A549 (cell line): ENCODE results near the gene PCSK6. TPM values are rescaled to one million over a fixed set of nuclear protein-coding genes. Genes with fewer than 3 reads are reported as not detected.

Experiments
- ATAC-seq, 2 experiments: fragments of 200-7000 bp in 1 of 2; fragments of >200 bp in 1 of 2; cut with Nextera tagmentation in 1 of 2; cut with Tn5 transposase in 1 of 2; 3 replicates each; pipeline versions ENCODE4 v1.8.0 to v1.9.1; 2018 to 2020; ENCODE audit warnings: mild to moderate bottlenecking in 1 of 2, moderate library complexity in 1 of 2
- CTCF ChIA-PET: fragments of 300-600 bp; sonication (Branson Sonifier 250); formaldehyde crosslinking; extraction: SDS; loops from one replicate; lab custom pipeline; 2021; ENCODE audit warnings: antibody characterized with exemption, inconsistent platforms; lab: Yijun Ruan, JAX
- POLR2A ChIA-PET: fragments of 350-600 bp; formaldehyde crosslinking; extraction: SDS; loops from one replicate; lab custom pipeline; 2021; ENCODE audit warnings: antibody characterized with exemption, inconsistent platforms; lab: Yijun Ruan, JAX
- DNase-seq, 2 experiments: peaks; one replicate each; pipeline versions ENCODE4 v3.0.0 to v3.0.0-alpha.2; 2011 to 2016; ENCODE audit warnings: low read depth in 1 of 2, low spot score in 1 of 2
- FAIRE-seq: peaks from 2 replicates; lab custom pipeline; 2011; peaks lifted over from hg19 to GRCh38; lab: Jason Lieb, UNC
- H3K27ac ChIP-seq, 2 experiments: fragments of >200 bp; sonication (Bioruptor Twin); formaldehyde crosslinking; 3 replicates each; pipeline ENCODE4 v1.5.1; 2016 to 2017
- H3K4me1 ChIP-seq: fragments of >200 bp; sonication (Bioruptor Twin); formaldehyde crosslinking; 3 replicates; pipeline ENCODE4 v1.6.1; 2016
- H3K4me2 ChIP-seq: fragments of >200 bp; sonication (Bioruptor Twin); formaldehyde crosslinking; 3 replicates; pipeline ENCODE4 v1.6.1; 2016
- H3K4me3 ChIP-seq: fragments of >200 bp; sonication (Bioruptor Twin); formaldehyde crosslinking; 3 replicates; pipeline ENCODE4 v1.5.1; 2016
- H3K9me3 ChIP-seq: fragments of >200 bp; sonication (Bioruptor Twin); formaldehyde crosslinking; 3 replicates; pipeline ENCODE4 v1.6.1; 2016
- BCL3 ChIP-seq: fragments of >200 bp; sonication (Bioruptor Twin); formaldehyde crosslinking; IDR thresholded peaks from 3 replicates; pipeline ENCODE4 v1.6.1; 2016
- CBX2 ChIP-seq: fragments of 200-600 bp; sonication (generic); IDR thresholded peaks from 2 replicates; pipeline ENCODE4 v1.6.1; 2016; ENCODE audit warnings: low read depth, mild to moderate bottlenecking, borderline replicate concordance
- CEBPB ChIP-seq, 2 experiments: fragments of >200 bp in 1 of 2; sonication (Bioruptor Twin) in 1 of 2; formaldehyde crosslinking in 1 of 2; IDR thresholded peaks; 2 replicates each; pipeline ENCODE4 v1.6.1; 2012 to 2016
- CHD2 ChIP-seq: fragments of 150-350 bp; IDR thresholded peaks from 2 replicates; pipeline ENCODE4 v1.6.1; 2014; ENCODE audit warnings: low read length; ENCODE audit not compliant: partially characterized antibody
- EHMT2 ChIP-seq: fragments of 200-600 bp; sonication (generic); IDR thresholded peaks from 2 replicates; pipeline ENCODE4 v1.6.1; 2016; ENCODE audit warnings: antibody characterized with exemption, low read depth, mild to moderate bottlenecking, moderate library complexity
- ESRRA ChIP-seq: fragments of 150-350 bp; IDR thresholded peaks from 2 replicates; pipeline ENCODE4 v1.6.1; 2014; ENCODE audit warnings: mild to moderate bottlenecking, low read length, borderline replicate concordance
- HEYL ChIP-seq: fragments of 250-450 bp; sonication (Bioruptor Pico); IDR thresholded peaks from 2 replicates; pipeline ENCODE4 v1.8.0; 2021; ENCODE audit warnings: mild to moderate bottlenecking, moderate library complexity
- KDM1A ChIP-seq: fragments of 200-600 bp; sonication (generic); IDR thresholded peaks from 2 replicates; pipeline ENCODE4 v1.6.1; 2016; ENCODE audit warnings: low read depth, mild to moderate bottlenecking
- KDM5A ChIP-seq: fragments of 200-600 bp; sonication (generic); IDR thresholded peaks from 2 replicates; pipeline ENCODE4 v1.6.1; 2016; ENCODE audit warnings: antibody characterized with exemption, mild to moderate bottlenecking
- MAX ChIP-seq: IDR thresholded peaks from 2 replicates; pipeline ENCODE4 v1.6.1; 2012
- NR3C1 ChIP-seq: fragments of >200 bp; sonication (Bioruptor Twin); formaldehyde crosslinking; IDR thresholded peaks from 3 replicates; pipeline ENCODE4 v1.6.1; 2017
- PHF8 ChIP-seq: fragments of 200-600 bp; sonication (generic); IDR thresholded peaks from 2 replicates; pipeline ENCODE4 v1.6.1; 2016; ENCODE audit warnings: low read depth, mild to moderate bottlenecking, antibody characterized with exemption, moderate library complexity, borderline replicate concordance
- POLR2AphosphoS2 ChIP-seq: conservative IDR thresholded peaks from 2 replicates; pipeline ENCODE4 v1.6.1; 2012; ENCODE audit warnings: low read length, improper control_type of control experiment, inconsistent platforms
- RAD21 ChIP-seq, 2 experiments: fragments of >200 bp in 1 of 2; sonication (Bioruptor Twin) in 1 of 2; formaldehyde crosslinking in 1 of 2; IDR thresholded peaks in 1 of 2; conservative IDR thresholded peaks in 1 of 2; 2 replicates in 1 of 2; 3 replicates in 1 of 2; pipeline ENCODE4 v1.6.1; 2012 to 2018; ENCODE audit warnings: inconsistent platforms in 1 of 2
- RFX5 ChIP-seq: fragments of 450-650 bp; IDR thresholded peaks from 2 replicates; pipeline ENCODE4 v1.7.1; 2014; ENCODE audit warnings: antibody characterized with exemption, mild to moderate bottlenecking, moderate library complexity
- ZSCAN20 ChIP-seq: fragments of 250-450 bp; sonication (Bioruptor Pico); IDR thresholded peaks from 2 replicates; pipeline ENCODE4 v1.8.0; 2022; ENCODE audit warnings: mild to moderate bottlenecking, moderate library complexity
- WGBS: methylation state at CpG from one replicate; pipeline ENCODE4 v1.1.6; 2017; ENCODE audit errors: missing lambda C conversion rate; 5-methylcytosine and 5-hydroxymethylcytosine counted together
- polyA plus RNA-seq, 4 experiments: library from polyadenylated mRNA; depleted of rRNA in 3 of 4; stranded (reverse); fragments of >200 nt; fragmentation: RNase III in 1 of 4; extraction: RNeasy Plus Mini Kit Qiagen cat#74134 plus additional on column Dnase treatment in 1 of 4; gene quantifications; 2 replicates in 3 of 4; 3 replicates in 1 of 4; pipeline ENCODE4 v1.2.3, GENCODE V29; 2011 to 2017
- TF ChIP-seq, protein P1 (sequence below): fragments of 200-600 bp; sonication (generic); IDR thresholded peaks from 2 replicates; pipeline ENCODE4 v1.6.1; 2016; ENCODE audit warnings: antibody characterized with exemption, mild to moderate bottlenecking, moderate library complexity

PCSK6 gene
- polyA plus RNA-seq, 2 of the 4 experiments (the other 2 are of a cell fraction): 10.0 to 15.2 TPM

DNA sequence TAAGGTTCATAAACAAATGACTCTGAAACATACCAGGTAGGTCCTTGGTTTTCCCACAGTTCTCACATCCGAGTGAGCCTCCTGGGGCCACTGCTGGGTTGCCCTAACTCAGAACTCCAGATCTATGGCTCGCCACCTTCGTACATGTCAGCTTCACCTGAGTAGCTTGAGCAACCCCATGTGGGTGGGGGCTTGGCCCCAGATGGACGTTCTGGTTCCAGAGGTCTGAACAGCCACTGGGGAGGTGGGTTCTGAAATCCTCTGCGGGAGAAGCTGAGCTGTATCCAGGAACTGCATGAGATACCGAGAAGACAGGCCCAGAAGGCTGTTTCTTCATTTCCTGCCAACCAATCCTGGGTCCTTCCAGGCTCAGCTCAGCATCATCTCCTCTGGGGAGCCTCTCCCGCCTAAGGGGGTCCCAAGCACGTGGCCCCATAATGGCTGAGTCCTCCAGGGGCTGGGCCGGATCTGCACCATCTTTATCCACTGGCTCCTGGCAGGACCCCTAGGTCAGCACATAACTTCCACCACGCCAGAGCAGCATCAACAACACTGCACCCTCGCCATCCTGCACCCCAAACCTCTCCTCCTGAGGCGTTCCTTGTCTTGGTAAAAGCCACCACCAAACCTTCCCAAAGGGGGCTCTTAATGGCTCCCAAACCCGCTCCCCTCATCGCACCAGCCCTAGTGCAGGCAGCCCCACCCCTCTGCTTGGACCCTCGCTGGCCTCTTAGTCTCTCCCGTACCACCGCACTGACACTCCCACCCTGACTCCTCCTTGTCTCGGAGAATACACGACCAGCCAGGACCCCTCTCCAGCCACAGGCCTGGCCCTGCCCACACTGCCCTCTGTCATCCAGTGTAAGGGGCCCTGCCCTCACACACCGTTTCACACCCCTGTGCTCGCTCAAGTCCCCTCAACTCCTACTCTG lies 39.8 kb downstream of the PCSK6 start:
- FAIRE-seq: no peak

DNA sequence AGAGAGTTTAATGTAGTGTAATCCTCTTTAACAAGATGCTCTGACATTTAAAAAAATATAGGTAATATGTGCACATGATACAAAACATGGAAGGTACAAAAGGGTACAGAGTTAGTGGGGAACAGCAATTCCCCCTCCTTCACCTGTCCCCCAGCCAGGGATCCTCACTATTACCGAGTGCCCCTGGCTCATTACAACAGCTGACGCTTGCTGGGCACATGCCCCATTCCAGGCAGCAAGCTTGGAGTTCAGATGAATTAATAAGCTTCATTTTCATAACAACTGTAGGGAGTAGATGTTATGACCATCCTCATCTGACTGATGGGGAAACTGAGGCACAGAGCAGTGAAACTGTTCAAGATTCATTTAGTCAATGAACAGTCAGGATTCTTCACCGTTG lies 41.2 kb downstream of the PCSK6 start:
- WGBS: 92% methylated on average over 3 of the region's 3 CpGs
- no peak for ATAC-seq
- CTCF ChIA-PET: no interaction called here

More for the DNA sequence above, 39.8 kb downstream of the PCSK6 start:
- DNase-seq: no peak
- WGBS: 85% methylated on average over 21 of the region's 21 CpGs
- CTCF ChIA-PET: interaction anchor here (1.2 to 1.6 kb wide), 2 partner anchors 10 to 192 kb away, joined by 3 read pairs; no protein-coding TSS in a partner anchor
- Histone ChIP-seq H3K4me3 (no peak overlapping the region), H3K4me1 (peaks cover 15% of the 10 kb centered on the region; the same call in 1 of the 3 replicates), H3K4me2 (no peak overlapping the region), H3K27ac (no peak overlapping the region), H3K9me3 (no peaks in the 10 kb centered on the region)
- POLR2A ChIA-PET: no interaction called here
- TF ChIP-seq POLR2AphosphoS2 (no peak), CBX2 (no peak), KDM1A (no peak), ZSCAN20 (no peak), KDM5A (no peak), PHF8 (no peak), CHD2 (no peak), NR3C1 (no peak), RFX5 (no peak), RAD21 (conservative IDR thresholded peaks at IDR 0.05 in 1 of 2, IDR thresholded peaks at IDR 0.05 in 1 of 2) (no peak), MAX (no peak), ESRRA (no peak), EHMT2 (no peak)
- TF ChIP-seq, protein P1, sequence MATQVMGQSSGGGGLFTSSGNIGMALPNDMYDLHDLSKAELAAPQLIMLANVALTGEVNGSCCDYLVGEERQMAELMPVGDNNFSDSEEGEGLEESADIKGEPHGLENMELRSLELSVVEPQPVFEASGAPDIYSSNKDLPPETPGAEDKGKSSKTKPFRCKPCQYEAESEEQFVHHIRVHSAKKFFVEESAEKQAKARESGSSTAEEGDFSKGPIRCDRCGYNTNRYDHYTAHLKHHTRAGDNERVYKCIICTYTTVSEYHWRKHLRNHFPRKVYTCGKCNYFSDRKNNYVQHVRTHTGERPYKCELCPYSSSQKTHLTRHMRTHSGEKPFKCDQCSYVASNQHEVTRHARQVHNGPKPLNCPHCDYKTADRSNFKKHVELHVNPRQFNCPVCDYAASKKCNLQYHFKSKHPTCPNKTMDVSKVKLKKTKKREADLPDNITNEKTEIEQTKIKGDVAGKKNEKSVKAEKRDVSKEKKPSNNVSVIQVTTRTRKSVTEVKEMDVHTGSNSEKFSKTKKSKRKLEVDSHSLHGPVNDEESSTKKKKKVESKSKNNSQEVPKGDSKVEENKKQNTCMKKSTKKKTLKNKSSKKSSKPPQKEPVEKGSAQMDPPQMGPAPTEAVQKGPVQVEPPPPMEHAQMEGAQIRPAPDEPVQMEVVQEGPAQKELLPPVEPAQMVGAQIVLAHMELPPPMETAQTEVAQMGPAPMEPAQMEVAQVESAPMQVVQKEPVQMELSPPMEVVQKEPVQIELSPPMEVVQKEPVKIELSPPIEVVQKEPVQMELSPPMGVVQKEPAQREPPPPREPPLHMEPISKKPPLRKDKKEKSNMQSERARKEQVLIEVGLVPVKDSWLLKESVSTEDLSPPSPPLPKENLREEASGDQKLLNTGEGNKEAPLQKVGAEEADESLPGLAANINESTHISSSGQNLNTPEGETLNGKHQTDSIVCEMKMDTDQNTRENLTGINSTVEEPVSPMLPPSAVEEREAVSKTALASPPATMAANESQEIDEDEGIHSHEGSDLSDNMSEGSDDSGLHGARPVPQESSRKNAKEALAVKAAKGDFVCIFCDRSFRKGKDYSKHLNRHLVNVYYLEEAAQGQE: no peak
- ATAC-seq: no peak

More for the DNA sequence above, 41.2 kb downstream of the PCSK6 start:
- DNase-seq (no peak), FAIRE-seq (no peak)
- POLR2A ChIA-PET: no interaction called here
- Histone ChIP-seq H3K4me2 (no peak overlapping the region), H3K4me1 (peaks cover 15% of the 10 kb centered on the region; the same call in 1 of the 3 replicates), H3K27ac (no peak overlapping the region), H3K9me3 (no peaks in the 10 kb centered on the region), H3K4me3 (no peak overlapping the region)
- TF ChIP-seq PHF8 (no peak), CBX2 (no peak), RFX5 (no peak), KDM5A (no peak), EHMT2 (no peak), BCL3 (no peak), MAX (no peak), HEYL (CRISPR knock-in tag) (no peak), CEBPB (IDR thresholded peaks at IDR 0.05) (no peak), RAD21 (conservative IDR thresholded peaks at IDR 0.05 in 1 of 2, IDR thresholded peaks at IDR 0.05 in 1 of 2) (no peak)
